Skin of body (tissue), 2 donors: Measurements from ENCODE around the gene DUSP2. TPM values are rescaled to one million over a fixed set of nuclear protein-coding genes. Genes with fewer than 3 reads are reported as not detected.
"Not testable (repeated sequence)": the region's sequence is repeated elsewhere in the genome, so short reads cannot be mapped to it uniquely, and the experiment has no call there.

Source experiments
- DNase-seq: peaks from one replicate; lab custom pipeline; 2025; lab: John Stamatoyannopoulos, UW
- total RNA-seq: library from RNA; depleted of rRNA; stranded (reverse); fragments of >200 nt; gene quantifications from one replicate; pipeline ENCODE4 v1.2.3, GENCODE V29; 2014

The DUSP2 gene
- total RNA-seq, 1 donor from 2014 or later, result 59.4 TPM

DNA sequence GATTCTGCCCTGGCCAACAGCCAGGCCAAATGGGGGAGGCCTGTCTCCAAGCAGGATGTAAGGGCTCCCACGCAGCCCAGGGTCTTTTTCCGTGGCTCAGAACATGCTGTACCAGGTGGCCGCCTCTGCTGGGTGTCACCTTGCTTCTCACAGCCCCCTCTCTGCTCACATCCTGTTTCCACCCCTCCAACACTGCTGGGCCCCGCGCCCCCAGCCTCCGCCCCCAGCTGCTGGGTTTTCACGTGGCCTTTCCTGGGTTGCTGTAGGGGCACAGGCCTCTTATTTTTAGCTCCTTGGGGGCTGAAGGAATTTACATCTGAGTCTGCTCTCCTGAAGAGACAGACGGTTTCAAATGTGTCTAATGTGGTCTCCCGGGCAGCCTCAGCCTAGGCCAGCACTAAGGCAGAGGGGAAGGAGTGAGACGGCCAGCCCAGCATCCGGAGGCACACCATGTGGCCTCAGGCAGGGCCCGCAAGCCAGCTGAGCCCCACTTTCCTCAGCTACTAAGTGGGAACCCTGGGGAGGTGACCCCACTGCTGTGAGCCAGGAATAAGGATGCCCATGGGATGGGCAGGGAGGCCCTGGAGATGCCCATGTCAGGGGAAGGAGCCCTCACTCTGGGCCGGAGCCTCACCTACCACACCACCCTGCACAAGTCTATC is 18.7 kb upstream of the DUSP2 start:
- no peak for DNase-seq

DNA sequence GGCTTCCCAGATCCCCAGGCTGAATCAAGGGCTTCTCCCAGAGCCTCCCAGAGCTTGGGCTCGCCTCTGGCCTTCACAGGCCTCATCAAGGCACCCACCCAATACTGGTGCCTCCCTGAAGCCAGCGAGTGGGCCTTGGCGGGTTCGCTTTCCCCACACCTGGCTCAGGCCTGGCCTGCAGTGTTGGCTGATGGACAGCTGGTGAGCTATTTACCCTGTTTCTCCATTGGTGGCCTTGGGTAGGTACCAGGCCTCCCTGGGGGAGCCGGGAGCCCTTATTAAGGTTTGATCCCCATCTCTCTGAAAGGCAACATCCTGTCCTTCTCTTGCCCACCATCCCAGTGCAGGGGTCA is 18.2 kb upstream of the DUSP2 start:
- no peak for DNase-seq

DNA sequence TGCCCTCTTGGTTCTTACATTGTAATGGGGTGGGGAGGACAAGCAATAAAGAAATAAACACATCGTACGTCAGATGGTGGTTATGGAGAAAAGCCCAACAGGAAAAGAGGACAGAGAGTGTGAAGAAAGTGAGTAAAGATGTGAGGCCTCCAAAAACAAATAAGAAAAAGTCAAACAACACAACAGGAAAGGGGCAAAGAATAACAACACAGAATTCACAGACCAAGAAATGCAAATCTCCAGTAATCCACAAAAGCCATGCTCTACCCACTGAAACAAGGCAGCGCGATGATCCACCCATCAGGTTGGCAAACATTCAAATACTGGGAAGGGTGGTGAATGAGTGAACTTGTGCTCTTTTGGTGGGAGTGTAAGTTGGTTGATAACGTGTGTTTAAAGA is 16.7 kb upstream of the DUSP2 start:
- no peak for DNase-seq

DNA sequence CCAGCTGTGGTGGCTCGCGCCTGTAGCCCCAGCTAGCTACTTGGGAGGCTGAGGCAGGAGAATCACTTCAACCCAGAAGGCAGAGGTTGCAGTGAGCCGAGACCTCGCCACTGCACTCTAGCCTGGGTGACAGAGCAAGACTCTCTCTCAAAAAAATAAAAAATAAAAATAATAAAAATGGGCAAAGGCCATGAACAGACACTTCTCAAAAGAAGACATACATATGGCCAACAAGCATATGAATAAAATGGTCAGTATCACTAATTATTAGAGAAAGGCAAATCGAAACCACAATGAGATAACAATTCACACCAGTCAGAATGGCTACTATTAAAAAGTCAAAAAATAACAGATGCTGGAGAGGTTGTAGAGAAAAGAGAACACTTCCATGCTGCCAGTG is 15.1 kb upstream of the DUSP2 start:
- not testable (repeated sequence) for DNase-seq

DNA sequence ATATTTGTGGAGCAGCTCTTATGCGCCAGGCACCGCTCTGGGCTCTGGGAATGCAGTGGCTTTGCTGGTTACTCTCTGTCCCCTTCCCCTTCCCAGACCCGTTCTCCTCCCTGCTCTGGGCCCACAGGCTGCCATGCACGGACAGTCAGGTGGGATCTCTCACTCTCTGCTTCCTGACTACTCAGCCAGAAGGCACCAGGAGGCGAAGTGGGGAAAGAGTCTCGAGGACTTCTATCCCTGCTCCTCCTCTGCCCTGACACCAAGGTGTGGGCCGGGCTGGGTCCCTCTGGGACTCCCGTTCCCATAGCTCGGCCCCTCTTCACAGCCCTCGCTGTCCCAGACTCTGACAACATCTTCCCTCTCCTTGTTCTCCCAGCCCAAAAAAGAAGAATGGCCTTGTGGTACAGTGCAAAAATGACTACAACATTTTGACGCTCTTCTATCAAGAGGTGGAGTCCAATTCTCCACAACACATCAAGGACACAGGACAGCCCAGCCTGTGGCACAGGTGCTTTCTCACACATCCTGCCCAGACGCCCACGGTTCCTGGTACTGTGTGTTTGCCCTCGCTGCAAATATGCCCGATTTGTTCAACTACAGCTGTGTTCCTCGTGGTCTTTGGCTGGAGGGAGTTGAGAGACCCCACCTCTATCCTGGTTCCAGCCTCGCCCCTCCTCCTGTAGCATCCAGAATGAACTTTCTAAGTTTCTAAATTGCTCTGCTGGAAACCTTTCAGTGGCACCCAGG is 14.0 kb upstream of the DUSP2 start:
- no peak for DNase-seq

DNA sequence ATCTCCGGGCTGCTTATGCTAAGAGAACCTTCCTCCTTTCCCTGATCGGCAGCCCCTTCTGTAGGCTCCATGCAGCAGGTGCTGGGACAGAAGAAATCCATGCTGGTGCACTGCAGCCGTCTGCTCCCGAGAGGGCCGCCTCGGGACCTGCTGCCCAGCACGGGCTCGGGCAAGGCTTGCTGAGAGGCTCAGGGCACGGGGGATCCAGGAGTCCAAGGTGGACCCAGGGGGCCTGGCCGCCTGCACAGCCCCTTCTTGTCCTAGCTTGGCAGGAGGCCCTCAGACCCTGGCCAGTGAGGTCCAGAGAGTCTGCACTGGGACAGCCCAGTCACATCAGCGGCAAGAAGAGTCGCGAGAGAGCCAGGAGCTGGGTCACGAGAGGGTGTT is 13.3 kb upstream of the DUSP2 start:
- DNase-seq, result no peak

DNA sequence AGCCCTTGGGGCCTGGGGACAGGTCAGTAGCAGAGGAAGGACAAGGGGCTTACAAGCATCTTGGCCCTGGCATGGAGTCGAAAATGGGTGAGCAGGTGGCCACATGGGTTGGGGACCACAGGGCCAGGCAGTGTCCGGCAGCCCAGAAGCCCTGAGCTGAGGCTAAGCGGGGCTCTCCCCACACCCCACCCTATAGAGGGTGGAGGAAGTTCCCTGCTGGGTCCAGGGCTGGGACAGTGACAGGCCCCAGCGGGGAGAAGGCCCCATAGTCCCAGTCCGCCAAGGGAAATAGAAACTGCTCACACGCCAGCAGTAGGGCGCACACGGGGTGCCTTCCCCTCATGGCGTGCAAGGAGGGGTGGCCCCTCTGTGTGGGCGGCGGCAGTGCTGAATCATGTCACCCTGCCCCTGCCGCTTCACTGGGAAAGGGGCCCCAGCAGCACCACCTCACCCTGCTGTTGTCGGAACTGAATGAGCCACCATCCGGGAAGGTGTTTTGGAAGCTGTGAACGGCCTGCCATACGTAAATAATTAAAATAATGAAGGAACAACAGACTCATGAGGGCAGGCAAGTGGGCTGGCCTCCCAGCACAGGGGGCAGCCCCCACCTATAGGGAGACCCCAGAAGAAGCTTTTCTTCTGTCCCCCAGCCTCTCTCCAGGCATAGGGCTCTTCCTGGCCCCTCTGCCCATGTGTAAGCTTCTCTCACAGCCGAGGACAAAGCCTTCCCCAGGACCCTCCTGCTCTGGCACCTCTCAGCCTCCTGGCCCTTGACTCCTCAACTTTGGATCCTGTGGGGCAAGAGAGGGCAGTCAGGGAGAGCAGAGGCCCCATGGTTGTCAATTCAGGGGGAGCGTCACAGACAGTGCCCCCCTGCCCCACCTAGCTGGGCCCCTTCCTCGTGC is 12.7 kb upstream of the DUSP2 start:
- no peak for DNase-seq

DNA sequence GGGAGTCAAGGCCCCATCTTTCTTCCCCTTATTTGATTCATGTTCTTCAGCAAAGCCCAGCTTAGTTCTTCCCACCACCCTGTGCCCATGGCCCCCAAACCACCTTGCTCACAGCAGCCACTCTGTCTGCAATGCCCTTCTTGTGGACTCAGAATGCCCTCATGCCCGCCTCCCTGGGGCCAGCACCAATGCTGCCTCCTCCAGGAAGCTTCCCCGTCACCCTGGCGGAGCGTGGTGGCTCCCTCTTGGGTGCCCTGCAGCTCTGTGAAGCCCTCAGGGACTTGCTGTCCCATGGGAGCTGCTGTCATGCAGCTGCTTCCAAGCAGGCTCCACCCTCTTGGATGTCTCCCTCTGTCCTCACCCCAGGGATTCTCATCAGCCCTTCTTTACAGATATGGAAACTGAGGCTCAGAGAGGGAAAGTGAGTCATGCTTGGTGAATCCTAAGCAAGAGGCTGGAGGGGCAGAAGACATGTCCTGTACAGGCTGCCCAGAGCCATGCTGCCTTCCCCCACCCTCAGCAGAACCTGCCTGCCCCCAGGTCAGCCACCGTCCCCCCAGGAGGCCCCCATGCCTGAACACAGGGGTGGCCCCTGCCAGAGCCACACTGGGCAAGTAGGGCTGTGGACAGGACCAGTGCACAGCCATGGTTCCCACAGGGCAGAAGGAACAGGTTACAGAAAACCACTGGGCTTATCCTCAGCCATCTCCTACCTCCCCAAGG is 11.8 kb upstream of the DUSP2 start:
- DNase-seq, result no peak

DNA sequence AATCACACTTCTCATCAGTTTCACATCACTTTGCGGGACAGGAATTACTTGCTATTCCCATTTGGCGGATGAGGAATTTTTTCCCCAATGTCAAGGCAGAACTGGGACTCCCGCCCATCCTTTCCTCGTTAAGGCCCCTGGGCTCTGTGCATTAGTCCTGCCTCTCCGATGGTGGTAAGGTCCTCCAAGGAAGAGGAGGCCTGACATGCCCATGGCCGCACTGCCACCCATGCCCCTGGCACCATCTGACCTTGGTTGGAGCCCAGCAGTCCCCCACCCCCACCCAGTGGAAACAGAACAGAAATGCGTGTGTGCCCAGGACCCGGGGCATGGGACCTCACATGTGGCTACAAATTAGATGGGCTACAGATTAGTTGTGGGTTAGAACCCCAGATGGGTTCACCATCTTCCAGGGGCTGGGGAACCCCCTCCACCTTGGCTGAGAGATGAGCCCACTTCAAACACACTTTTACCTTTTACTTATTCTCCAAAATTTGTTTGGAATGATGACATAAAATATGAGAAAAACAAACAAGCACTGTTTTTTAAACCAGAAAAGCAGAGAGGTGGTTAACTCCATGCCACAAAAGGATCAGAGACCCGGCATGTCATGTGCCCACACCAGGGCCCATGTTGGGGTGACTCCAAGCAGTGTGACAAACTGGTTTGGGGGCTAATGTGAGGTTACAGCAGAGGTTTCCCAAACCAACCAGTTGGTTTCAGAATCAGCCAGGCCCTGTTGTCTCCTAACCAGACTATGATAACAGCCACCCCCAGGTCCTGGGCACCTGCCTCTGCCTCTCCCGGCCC is 11.0 kb upstream of the DUSP2 start:
- DNase-seq, result no peak

DNA sequence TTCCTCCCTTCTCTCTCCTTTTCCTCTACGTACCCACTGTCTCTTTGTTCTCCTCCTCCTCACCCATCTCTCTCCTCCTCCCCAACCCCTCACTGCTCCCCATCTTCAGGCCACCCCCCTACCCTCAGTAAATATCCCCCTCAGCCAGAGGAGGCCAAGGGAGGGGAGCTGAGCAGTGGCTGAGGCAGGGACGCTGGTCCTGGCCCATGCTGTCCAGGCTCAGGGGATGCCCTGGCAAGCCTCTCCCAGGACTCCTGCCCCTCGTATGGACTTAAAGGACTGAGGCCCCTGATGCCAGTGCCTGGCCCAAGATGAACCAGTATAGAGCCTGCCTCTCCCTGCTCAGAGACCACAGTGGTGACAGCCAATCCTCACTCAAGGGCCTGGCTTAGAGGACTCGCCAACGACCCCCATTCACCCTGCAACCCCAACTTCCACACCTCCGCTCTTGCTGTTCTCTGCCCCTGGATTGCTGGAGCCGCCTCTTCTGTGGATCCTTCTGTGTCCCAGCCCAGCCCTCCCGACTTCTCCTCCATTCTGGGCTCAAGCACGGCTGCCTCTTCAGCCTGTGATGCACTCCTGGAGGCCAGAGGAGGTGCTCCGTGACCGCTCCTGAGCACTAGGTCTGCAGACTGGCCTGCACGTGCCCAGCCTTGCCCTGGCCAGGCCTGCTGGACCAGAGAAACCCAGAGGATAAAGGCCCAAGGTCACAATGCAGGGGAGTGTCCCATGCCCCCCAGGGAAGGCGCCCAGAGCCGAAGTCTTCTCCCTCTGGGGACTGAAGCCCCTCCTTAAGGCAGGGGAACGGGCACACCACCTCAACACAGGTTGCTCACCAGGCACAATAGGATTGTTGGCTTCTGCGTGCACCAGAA is 9.5 kb upstream of the DUSP2 start:
- DNase-seq, result no peak

DNA sequence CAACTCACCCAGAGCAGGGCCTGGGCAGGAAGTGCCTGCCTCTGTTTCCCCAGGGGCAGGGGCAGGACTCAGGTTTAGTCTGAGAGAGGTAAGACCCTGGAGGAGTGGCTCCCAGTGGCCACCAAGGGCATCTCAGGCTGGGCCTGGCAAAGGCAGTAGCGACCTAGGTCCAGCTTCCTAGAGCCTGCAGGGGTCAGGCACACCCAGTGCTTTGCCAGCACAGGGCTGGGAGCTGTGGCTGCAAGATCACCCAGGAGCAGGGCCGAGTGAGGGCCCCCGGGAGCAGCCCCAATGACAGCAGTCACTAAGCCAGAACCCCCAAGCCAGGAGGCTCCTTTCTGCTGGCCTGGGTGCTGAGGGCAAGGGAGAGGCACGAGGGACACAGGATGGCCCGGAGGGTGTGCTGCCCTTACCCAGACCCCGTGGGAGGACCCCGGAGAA is 8.8 kb upstream of the DUSP2 start:
- no peak for DNase-seq

DNA sequence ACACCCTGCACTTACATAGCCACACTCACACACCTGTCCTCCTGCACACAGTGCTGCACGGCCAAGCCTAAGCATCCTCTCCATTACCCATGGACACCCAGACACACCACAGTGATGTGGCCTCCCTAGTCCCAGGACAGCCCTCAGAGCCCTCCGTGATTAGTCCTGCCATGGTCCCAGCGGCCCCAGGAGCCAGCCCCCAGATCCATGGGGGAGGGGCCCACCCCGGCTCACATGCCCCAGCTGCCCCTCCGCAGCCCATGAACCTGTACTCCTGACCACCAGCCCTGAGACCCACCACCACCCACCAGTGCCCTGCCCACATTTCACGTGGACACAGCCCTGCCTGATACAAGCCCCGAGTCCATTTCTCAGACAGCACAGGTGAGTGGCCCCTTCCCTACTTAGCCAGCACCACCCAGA is 8.1 kb upstream of the DUSP2 start:
- no peak for DNase-seq

DNA sequence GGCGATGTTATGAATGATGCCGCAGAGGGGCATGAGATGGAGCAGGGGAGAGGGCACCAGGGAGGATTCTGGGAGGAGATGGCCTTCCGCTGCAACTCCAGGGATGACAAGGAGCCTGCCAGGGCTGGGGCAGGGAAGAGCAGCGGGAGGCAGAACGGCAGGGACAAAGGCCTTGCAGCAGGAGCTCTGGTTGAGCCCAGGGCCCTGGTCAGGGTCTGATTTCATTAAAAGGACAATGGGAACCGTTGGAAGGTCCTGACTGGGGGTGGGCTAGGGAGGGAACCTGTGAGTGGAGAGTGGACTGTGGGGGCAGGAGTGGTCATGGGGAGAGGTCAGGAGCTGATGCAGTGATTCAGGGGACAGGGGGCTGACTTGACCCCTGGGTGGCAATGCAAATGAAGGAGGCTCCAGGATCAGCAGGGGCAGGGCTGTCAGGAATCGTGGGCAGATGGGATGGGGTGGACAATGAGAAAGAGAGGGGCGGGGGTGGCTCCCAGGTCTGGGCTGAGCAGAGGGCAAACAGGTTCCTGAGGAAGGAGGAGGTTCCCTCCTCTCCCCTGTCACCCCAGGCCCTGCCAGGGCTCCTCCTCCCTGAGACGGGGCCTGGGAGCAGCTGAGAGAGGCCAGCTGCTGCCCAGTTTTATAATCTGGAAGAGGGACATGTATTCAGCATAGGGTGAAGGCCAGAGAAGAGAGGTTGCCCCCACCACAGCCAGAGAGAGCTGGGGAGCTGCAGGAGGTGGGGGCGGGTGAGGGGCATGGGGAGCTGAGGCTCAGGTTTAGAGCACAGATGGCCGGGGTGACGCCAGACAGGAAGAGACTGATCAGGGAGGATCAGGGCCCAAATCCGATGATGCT is 7.3 kb upstream of the DUSP2 start:
- no peak for DNase-seq

DNA sequence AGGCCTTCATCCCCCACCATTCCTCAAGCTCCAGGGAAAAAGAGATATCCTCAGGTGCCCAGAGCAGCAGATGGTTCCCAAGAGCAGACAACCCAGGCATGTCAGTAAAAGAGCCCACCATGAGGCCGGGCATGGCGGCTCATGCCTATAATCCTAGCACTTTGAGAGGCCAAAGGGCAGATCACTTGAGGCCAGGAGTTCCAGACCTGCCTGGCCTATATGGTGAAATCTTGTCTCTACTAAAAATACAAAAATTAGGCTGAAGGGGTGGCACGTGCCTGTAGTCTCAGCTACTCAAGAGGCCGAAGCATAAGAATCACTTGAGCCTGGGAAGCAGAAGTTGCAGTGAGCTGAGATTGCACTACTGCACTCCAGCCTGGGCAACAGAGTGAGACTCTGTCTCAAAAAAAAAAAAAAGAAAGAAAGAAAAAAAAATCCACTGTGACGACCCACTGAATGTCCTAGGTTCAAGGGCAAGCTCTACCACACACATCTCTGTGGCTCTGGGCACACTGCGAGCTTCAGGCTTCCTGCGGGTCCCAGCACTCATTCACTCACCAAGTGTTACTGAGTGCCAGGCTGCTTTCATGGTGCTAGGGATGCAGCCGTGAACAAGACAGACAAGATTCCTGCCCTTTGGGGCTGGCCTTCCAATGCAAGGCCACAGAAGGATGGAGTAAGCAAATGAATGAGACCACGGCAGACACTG is 6.5 kb upstream of the DUSP2 start:
- DNase-seq, result no peak

DNA sequence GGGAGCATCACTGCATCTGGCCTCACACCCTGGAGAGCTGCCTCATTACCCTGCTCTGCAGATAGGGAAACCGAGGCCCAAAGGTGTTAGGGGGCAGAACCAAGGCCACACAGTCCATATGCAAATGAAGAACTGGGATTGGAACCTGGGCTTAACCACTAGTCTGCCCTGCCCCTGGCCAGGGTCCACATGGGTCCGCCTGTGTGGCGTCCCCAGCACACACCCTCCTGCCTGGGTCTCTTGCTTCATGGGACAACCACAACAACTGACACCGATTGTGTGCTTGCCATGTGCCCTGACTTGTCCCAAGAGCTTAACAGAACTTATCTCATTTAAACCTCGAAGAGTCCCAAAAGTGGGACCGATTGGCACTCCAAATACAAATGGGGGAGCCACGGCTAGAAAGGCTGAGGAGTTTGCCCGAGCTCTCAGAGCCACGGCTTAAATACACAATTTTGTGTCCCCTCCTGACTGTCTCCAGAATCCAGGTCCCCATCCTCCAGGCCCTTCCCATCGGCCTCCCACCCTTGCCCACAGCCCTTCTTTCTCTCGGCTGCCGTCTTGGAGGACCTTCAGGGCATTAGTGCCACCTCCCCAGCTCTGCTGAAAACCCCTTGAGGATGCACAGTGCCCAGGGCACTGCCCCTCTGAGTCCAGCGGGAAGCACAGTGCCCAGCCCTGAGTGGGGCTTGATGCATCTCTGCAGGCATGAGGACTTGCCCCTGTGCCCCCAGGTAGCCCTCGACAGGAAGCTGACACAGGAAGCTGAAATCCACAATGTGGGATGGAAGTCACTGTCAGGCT is 5.8 kb upstream of the DUSP2 start:
- DNase-seq, result no peak

DNA sequence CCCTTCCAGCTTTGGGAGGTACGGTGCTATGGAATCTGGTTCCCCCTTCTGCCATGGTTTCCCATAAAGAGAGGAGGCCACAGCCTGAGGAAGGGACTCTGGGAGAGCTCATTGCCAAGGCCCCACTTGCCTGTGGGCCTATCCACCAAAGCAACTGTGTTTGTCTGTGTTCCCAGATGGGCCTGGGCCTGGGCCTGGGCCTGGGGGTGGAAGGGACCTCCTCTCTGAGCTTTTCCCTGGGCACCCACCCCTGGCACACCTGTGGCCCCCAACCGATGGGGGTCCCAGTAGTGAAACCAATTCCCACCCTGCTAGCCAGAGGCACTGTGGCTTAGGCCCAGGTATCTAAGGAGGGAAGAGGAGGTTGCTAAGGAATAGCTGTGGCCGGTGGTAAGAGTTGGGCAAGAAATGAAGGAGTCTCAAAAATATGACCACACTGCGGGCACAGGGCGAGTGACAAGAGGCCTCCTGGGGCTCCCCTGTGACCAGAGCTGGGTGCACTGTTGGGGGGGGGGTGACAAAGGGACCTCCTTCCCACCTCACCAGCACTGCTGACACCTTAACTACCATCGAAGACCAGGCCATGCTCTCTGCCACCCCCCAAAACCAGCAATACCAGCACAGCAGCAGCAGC is 4.9 kb upstream of the DUSP2 start:
- DNase-seq, result no peak
